K562 (cell line): ENCODE measurements around the gene CALHM1. TPM values are rescaled to one million over a fixed set of nuclear protein-coding genes. Genes with fewer than 3 reads are reported as not detected.

ENCODE experiments used
- ATAC-seq: fragments of 200-7000 bp; cut with Tn5 transposase; 3 replicates; pipeline ENCODE4 v1.9.1; 2020; ENCODE audit warnings: moderate library complexity
- BruUV-seq: library from RNA; stranded (reverse); fragments of 400-500 nt; replicated peaks from 2 replicates; lab custom pipeline; 2021; lab: Mats Ljungman, UMichigan
- CTCF ChIA-PET: fragments of 300-600 bp; formaldehyde crosslinking; extraction: SDS; loops from one replicate; lab custom pipeline; 2021; ENCODE audit warnings: low intra/inter-chr PET ratio; lab: Yijun Ruan, JAX
- POLR2A ChIA-PET: fragments of 300-600, 350-650 bp; sonication (Branson Sonifier 250); formaldehyde crosslinking; extraction: SDS; loops from one replicate; lab custom pipeline; 2021; ENCODE audit warnings: antibody characterized with exemption, inconsistent platforms; lab: Yijun Ruan, JAX
- DNase-seq, 4 experiments: peaks; one replicate each; pipeline versions ENCODE4 v3.0.0 to v3.0.0-alpha.2; 2011 to 2018; ENCODE audit warnings: low spot score in 3 of 4, mixed read lengths in 3 of 4; ENCODE audit errors: extremely low read depth in 1 of 4
- FAIRE-seq: peaks from 2 replicates; lab custom pipeline; 2011; peaks lifted over from hg19 to GRCh38; lab: Jason Lieb, UNC
- H2AFZ ChIP-seq: 2 replicates; pipeline ENCODE4 v1.6.0; 2011; ENCODE audit warnings: low read depth, low read length, control low read depth, inconsistent platforms
- H3K27ac ChIP-seq: fragments of 200-600 bp; 3 replicates; pipeline ENCODE4 v1.8.0; 2011; ENCODE audit warnings: low read depth, mild to moderate bottlenecking, control low read depth, inconsistent platforms, low read length, moderate library complexity, mixed read lengths; ENCODE audit errors: extremely low read depth
- H3K27me3 ChIP-seq, 2 experiments: fragments of 300-600 bp in 1 of 2; 2 replicates in 1 of 2; 3 replicates in 1 of 2; pipeline versions ENCODE4 v1.6.0 to v1.8.0; 2011; ENCODE audit warnings: inconsistent platforms in 2 of 2, low read length in 2 of 2, mild to moderate bottlenecking in 1 of 2, mixed read lengths in 1 of 2, moderate library complexity in 1 of 2; ENCODE audit not compliant: control insufficient read depth in 2 of 2, insufficient read depth in 2 of 2
- H3K36me3 ChIP-seq: fragments of 300-600 bp; 3 replicates; pipeline ENCODE4 v1.8.0; 2011; ENCODE audit warnings: mild to moderate bottlenecking, low read length, inconsistent platforms; ENCODE audit not compliant: control insufficient read depth, insufficient read depth
- H3K4me1 ChIP-seq, 2 experiments: fragments of 200-600 bp in 1 of 2; replicated peaks in 1 of 2; 2 replicates in 1 of 2; 3 replicates in 1 of 2; pipeline versions ENCODE4 v1.5.1 to v1.8.0; 2011; ENCODE audit warnings: inconsistent platforms in 2 of 2, low read length in 2 of 2, mild to moderate bottlenecking in 1 of 2, mixed read lengths in 1 of 2, moderate library complexity in 1 of 2; ENCODE audit not compliant: control insufficient read depth in 2 of 2, insufficient read depth in 2 of 2
- H3K4me2 ChIP-seq: 2 replicates; pipeline ENCODE4 v1.6.1; 2011; ENCODE audit warnings: low read length, control low read depth, inconsistent platforms, mixed read lengths; ENCODE audit not compliant: insufficient read depth
- H3K4me3 ChIP-seq: fragments of 200-600 bp; sonication (generic), shearing (Covaris generic); 2 replicates; pipeline ENCODE4 v1.5.1; 2016; ENCODE audit warnings: control low read depth, inconsistent platforms
- H3K79me2 ChIP-seq: fragments of 200-600 bp; 3 replicates; pipeline ENCODE4 v1.8.0; 2011; ENCODE audit warnings: low read length, inconsistent platforms; ENCODE audit not compliant: control insufficient read depth, insufficient read depth
- H3K9ac ChIP-seq, 2 experiments: 2 replicates each; pipeline versions ENCODE4 v1.6.0 to v1.6.1; 2011; ENCODE audit warnings: low read depth in 2 of 2, low read length in 2 of 2, control low read depth in 1 of 2, inconsistent platforms in 1 of 2, mild to moderate bottlenecking in 1 of 2, mixed read lengths in 1 of 2; ENCODE audit not compliant: insufficient read depth in 1 of 2
- H3K9me1 ChIP-seq: one replicate; pipeline ENCODE4 v1.6.0; 2011; ENCODE audit warnings: inconsistent platforms, mild to moderate bottlenecking, low read length, moderate library complexity; ENCODE audit not compliant: control insufficient read depth, insufficient read depth
- H3K9me3 ChIP-seq: replicated peaks from 2 replicates; pipeline ENCODE4 v1.5.1; 2011; ENCODE audit warnings: low read depth, low read length, inconsistent platforms; ENCODE audit not compliant: control insufficient read depth, insufficient read depth
- H4K20me1 ChIP-seq: replicated peaks from 2 replicates; pipeline ENCODE4 v1.6.1; 2011; ENCODE audit warnings: low read length, inconsistent platforms, mixed read lengths; ENCODE audit not compliant: control insufficient read depth, insufficient read depth
- CAMTA2 ChIP-seq: fragments of 250-450 bp; sonication (Bioruptor Pico); conservative IDR thresholded peaks from 2 replicates; pipeline ENCODE4 v1.5.1; 2022
- CBFA2T2 ChIP-seq: fragments of 450-650 bp; conservative IDR thresholded peaks from 2 replicates; pipeline ENCODE4 v1.6.1; 2017; ENCODE audit warnings: mild to moderate bottlenecking
- E4F1 ChIP-seq: fragments of 250-450 bp; sonication (Bioruptor Pico); IDR thresholded peaks from 2 replicates; pipeline ENCODE4 v1.5.0; 2021; ENCODE audit warnings: mild to moderate bottlenecking, borderline replicate concordance
- FOXJ3 ChIP-seq: sonication (generic); formaldehyde crosslinking; IDR thresholded peaks from 2 replicates; pipeline ENCODE4 v1.4.0; 2020; ENCODE audit warnings: mild to moderate bottlenecking, missing genetic modification reagents
- FOXP4 ChIP-seq: sonication (generic); formaldehyde crosslinking; IDR thresholded peaks from 2 replicates; pipeline ENCODE4 v1.8.0; 2022; ENCODE audit warnings: mild to moderate bottlenecking, missing genetic modification reagents, borderline replicate concordance
- MAFK ChIP-seq: IDR thresholded peaks from 2 replicates; pipeline ENCODE4 v1.6.1; 2011; ENCODE audit warnings: low read length, improper control_type of control experiment
- MAZ ChIP-seq, 2 experiments: fragments of 450-650 bp in 1 of 2; sonication (generic) in 1 of 2; formaldehyde crosslinking; IDR thresholded peaks in 1 of 2; conservative IDR thresholded peaks in 1 of 2; 2 replicates each; pipeline versions ENCODE4 v1.4.0 to v1.5.0; 2020; ENCODE audit warnings: mild to moderate bottlenecking in 1 of 2, missing genetic modification reagents in 1 of 2
- MYBL2 ChIP-seq, 2 experiments: fragments of 450-650 bp in 1 of 2; sonication (generic) in 1 of 2; formaldehyde crosslinking in 1 of 2; IDR thresholded peaks; 2 replicates each; pipeline versions ENCODE4 v1.6.1 to v1.8.1; 2017 to 2022; ENCODE audit warnings: borderline replicate concordance in 1 of 2, inconsistent platforms in 1 of 2, low read depth in 1 of 2, mild to moderate bottlenecking in 1 of 2, missing genetic modification reagents in 1 of 2, moderate library complexity in 1 of 2
- PHF8 ChIP-seq: fragments of 200-600 bp; sonication (generic); IDR thresholded peaks from 2 replicates; pipeline ENCODE4 v1.6.1; 2012; ENCODE audit warnings: mixed run types, mild to moderate bottlenecking, inconsistent platforms, low read length, moderate library complexity, borderline replicate concordance
- RBM14 ChIP-seq: fragments of 200-400 bp; formaldehyde crosslinking; IDR thresholded peaks from 2 replicates; pipeline ENCODE4 v1.6.1; 2018; ENCODE audit warnings: low read depth, mild to moderate bottlenecking, low read length, moderate library complexity, borderline replicate concordance; ENCODE audit not compliant: insufficient read depth
- SP1 ChIP-seq: sonication (generic); formaldehyde crosslinking; IDR thresholded peaks from 2 replicates; pipeline ENCODE4 v1.8.1; 2022; ENCODE audit warnings: mild to moderate bottlenecking, missing genetic modification reagents
- XRCC3 ChIP-seq: fragments of 450-650 bp; IDR thresholded peaks from 2 replicates; pipeline ENCODE4 v1.6.1; 2017; ENCODE audit warnings: mild to moderate bottlenecking, moderate library complexity
- ZNF146 ChIP-seq: IDR thresholded peaks from one replicate; pipeline ENCODE4 v1.6.1; 2018; ENCODE audit warnings: missing compliant biosample characterization; ENCODE audit not compliant: unreplicated experiment
- ZNF274 ChIP-seq: IDR thresholded peaks from 2 replicates; pipeline ENCODE4 v1.6.1; 2011; ENCODE audit warnings: low read depth, mild to moderate bottlenecking, low read length, moderate library complexity, borderline replicate concordance
- WGBS: fragments of 100-300 bp; shearing (Covaris generic); methylation state at CpG from one replicate; pipeline ENCODE4 v1.1.6; 2016; ENCODE audit warnings: low coverage, mixed read lengths; ENCODE audit not compliant: insufficient coverage; ENCODE audit errors: missing lambda C conversion rate; 5-methylcytosine and 5-hydroxymethylcytosine counted together
- in situ Hi-C: fragments of 300-500 bp; cut with MboI; formaldehyde crosslinking; loops from 4 replicates; pipeline ENCODE4 v1.15.0; 2018; ENCODE audit warnings: inconsistent platforms, mixed read lengths
- intact Hi-C: fragments of 100-400 bp; cut with micrococcal nuclease; formaldehyde crosslinking; loops from 2 replicates; pipeline ENCODE4 v1.14.2; 2022
- polyA plus RNA-seq, 8 experiments: library from polyadenylated mRNA; depleted of rRNA in 4 of 8; stranded (reverse) in 5 of 8; unstranded in 3 of 8; fragments of >200 nt; fragmentation: Nextera tagmentation in 2 of 8; fragmentation: Illumina TruSeq in 1 of 8; extraction: Ambion mirVana in 2 of 8; extraction: Trizol in 1 of 8; gene quantifications; 2 replicates each; pipeline versions ENCODE4 v1.2.1 to v1.2.3, GENCODE V29; 2011 to 2014; ENCODE audit warnings: inconsistent platforms in 1 of 8, missing spikeins in 1 of 8
- total RNA-seq, 7 experiments: library from RNA; depleted of rRNA in 6 of 7; stranded (reverse); fragments of >200 nt in 6 of 7; fragmentation: Illumina TruSeq in 2 of 7; extraction: Trizol in 2 of 7; gene quantifications; 2 replicates each; pipeline versions ENCODE4 v1.2.1 to v1.2.3, GENCODE V29; 2011 to 2021; ENCODE audit warnings: low replicate concordance in 1 of 7

CALHM1 gene
- total and polyA plus RNA-seq, 9 of the 15 experiments (the other 6 are each of a cell fraction or from before 2014, with no cell fraction given): 0.03 TPM; not detected in 8

GRCh38 chr10:103439776-103440175, 18.9 kb downstream of the CALHM1 start:
- intact Hi-C loops (no loop called here), in situ Hi-C loops (no loop called here)
- CTCF ChIA-PET: no interaction called here
- no peaks in the 10 kb centered on the region for H4K20me1 ChIP-seq
- 100% methylated on average over 3 of the region's 4 CpGs for WGBS
- no peaks in the 10 kb centered on the region; a peak in 1 of 5 replicates for H3K4me1 ChIP-seq
- no peak for ATAC-seq
- no peak for FAIRE-seq
- H2AFZ ChIP-seq: no peak overlapping the region
- BruUV-seq: TSS peak; percentile 32
- H3K4me3 ChIP-seq: no peak overlapping the region
- H3K36me3 ChIP-seq: peaks cover 91% of the 10 kb centered on the region; the same call in 2 of the 3 replicates
- H3K9me1 ChIP-seq: no peaks in the 10 kb centered on the region
- H3K27ac ChIP-seq: no peak overlapping the region
- H3K9ac ChIP-seq: no peak overlapping the region
- no peaks in the 10 kb centered on the region for H3K27me3 ChIP-seq
- no peak overlapping the region for H3K4me2 ChIP-seq
- H3K79me2 ChIP-seq: no peaks in the 10 kb centered on the region
- POLR2A ChIA-PET: no interaction called here
- H3K9me3 ChIP-seq: no peaks in the 10 kb centered on the region
- DNase-seq: no peak
- TF ChIP-seq FOXJ3 (CRISPR knock-in tag) (no peak), SP1 (CRISPR knock-in tag) (no peak), RBM14 (no peak), PHF8 (no peak), MYBL2 (IDR thresholded peaks at IDR 0.05; ENCODE audit: low read depth) (no peak), MYBL2 (CRISPR knock-in tag; IDR thresholded peaks at IDR 0.05; ENCODE audit: borderline replicate concordance) (no peak), MAFK (no peak), ZNF274 (no peak), FOXP4 (CRISPR knock-in tag) (no peak), XRCC3 (no peak), E4F1 (CRISPR knock-in tag) (no peak), MAZ (CRISPR knock-in tag; conservative IDR thresholded peaks at IDR 0.05 in 1 of 2, IDR thresholded peaks at IDR 0.05 in 1 of 2) (no peak), ZNF146 (CRISPR knock-in tag) (no peak), CBFA2T2 (no peak), CAMTA2 (CRISPR knock-in tag) (no peak)
